SK-N-MC (cell line): ENCODE results near the gene SLC16A3.

Experiments used
- DNase-seq: peaks from one replicate; pipeline ENCODE4 v3.0.0-alpha.2; 2011; ENCODE audit warnings: low read depth, low spot score
- H3K27ac ChIP-seq: fragments of 200-600 bp; sonication (generic); 2 replicates; pipeline ENCODE4 v1.5.1; 2016; ENCODE audit warnings: mixed run types
- H3K36me3 ChIP-seq: fragments of 200-600 bp; sonication (generic); 2 replicates; pipeline ENCODE4 v1.6.1; 2017; ENCODE audit warnings: antibody characterized with exemption, low read length, mixed read lengths; ENCODE audit not compliant: insufficient read depth
- H3K4me3 ChIP-seq: fragments of 200-600 bp; sonication (generic); 2 replicates; pipeline ENCODE4 v1.5.1; 2016
- H3K9ac ChIP-seq: fragments of 200-600 bp; sonication (generic); 2 replicates; pipeline ENCODE4 v1.8.0; 2017; ENCODE audit warnings: mixed run types, mixed read lengths; ENCODE audit not compliant: insufficient read length
- H3K9me3 ChIP-seq: fragments of 200-600 bp; sonication (generic); 2 replicates; pipeline ENCODE4 v1.6.1; 2017; ENCODE audit warnings: low read depth, mild to moderate bottlenecking, antibody characterized with exemption, low read length, moderate library complexity, mixed read lengths
- EZH2 ChIP-seq: fragments of 200-600 bp; sonication (generic); IDR thresholded peaks from one replicate; pipeline ENCODE4 v1.6.1; 2017; ENCODE audit warnings: antibody characterized with exemption
- FOXP2 ChIP-seq: optimal IDR thresholded peaks from 2 replicates; pipeline ENCODE3; 2011; ENCODE audit warnings: mild to moderate bottlenecking, moderate library complexity; ENCODE audit not compliant: insufficient read depth; ENCODE audit errors: extremely low read length, control extremely low read depth
- POLR2AphosphoS5 ChIP-seq: IDR thresholded peaks from 2 replicates; pipeline ENCODE4 v1.6.1; 2012; ENCODE audit warnings: mild to moderate bottlenecking, low read depth, low read length, borderline replicate concordance

SLC16A3 gene

DNA sequence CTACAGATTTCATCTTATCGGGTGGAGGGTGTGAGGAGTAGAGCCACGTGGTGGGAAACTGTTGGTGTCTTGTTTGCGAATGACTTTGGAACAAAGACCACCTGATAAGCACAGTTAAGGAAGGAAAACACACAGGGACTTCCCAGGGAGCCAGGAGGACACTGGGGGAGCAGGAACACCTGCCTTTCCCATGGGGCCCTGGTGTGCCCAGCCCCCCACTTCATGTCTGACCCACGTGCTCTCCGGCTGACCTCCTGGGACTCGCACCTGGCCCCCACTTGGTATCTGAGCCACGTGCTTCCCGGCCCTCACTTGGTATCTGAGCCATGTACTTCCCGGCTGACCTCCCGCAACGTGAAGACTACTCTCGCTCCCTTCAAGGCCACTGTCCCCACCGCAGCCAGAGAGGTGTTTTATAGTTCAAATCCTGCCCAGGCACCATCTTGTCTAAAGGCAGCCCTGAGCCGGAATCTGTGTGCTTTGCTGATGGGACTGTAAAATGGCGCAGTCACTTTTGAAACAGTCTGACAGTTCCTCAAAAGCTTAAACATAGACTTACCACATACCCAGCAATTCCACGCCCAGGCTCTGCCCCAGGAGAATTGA is 50.0 kb downstream of the SLC16A3 start:
- no peak overlapping the region for H3K27ac ChIP-seq
- TF ChIP-seq POLR2AphosphoS5 (no peak), FOXP2 (no peak), EZH2 (no peak)

DNA sequence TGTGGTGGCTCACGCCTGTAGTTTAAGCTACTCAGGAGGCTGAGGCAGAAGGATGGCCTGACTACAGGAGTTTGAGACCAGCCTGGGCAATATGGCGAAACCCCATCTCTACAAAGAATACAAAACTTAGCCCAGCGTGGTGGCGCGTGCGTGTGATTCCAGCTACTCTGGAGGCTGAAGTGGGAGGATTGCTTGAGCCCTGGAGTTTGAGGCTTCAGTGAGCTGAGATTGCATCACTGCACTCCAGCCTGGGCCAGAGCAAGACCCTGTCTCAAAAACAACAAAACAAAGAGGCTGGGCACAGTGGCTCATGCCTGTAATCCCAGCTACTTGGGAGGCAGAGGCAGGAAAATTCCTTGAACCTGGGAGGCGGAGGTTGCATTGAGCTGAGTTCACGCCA is 51.7 kb downstream of the SLC16A3 start:
- H3K27ac ChIP-seq: no peak overlapping the region

More for the DNA sequence above, 50.0 kb downstream of the SLC16A3 start:
- Histone ChIP-seq H3K9ac (no peak overlapping the region), H3K36me3 (no peaks in the 10 kb centered on the region), H3K9me3 (no peaks in the 10 kb centered on the region), H3K4me3 (no peak overlapping the region)
- no peak for DNase-seq

DNA sequence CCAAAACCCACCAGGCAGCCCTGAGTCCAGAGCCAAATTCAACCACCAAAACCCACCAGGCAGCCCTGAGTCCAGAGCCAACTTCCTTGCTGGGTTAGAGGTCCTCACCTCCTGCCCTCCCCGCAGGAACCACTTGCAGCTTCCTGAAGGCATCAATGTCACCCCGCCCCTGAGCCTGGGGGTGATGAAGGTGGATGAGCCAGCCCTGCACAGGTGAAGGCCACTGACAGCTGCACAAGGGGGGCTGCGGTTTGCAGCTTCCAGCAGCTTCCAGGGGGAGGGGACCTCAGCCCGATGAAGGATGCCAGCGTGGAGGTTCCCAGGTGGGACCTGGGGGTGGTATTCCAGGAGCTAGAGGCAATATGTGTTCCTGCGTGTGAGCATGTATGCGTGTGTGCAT is 52.2 kb downstream of the SLC16A3 start:
- H3K27ac ChIP-seq: no peak overlapping the region
- DNase-seq: no peak
- no peaks in the 10 kb centered on the region for H3K36me3 ChIP-seq
- no peaks in the 10 kb centered on the region for H3K9me3 ChIP-seq
- TF ChIP-seq EZH2 (no peak), FOXP2 (no peak), POLR2AphosphoS5 (no peak)
- H3K4me3 ChIP-seq: no peak overlapping the region
- H3K9ac ChIP-seq: no peak overlapping the region

More for the DNA sequence above, 51.7 kb downstream of the SLC16A3 start:
- no peaks in the 10 kb centered on the region for H3K36me3 ChIP-seq
- H3K9ac ChIP-seq: no peak overlapping the region
- TF ChIP-seq EZH2 (no peak), POLR2AphosphoS5 (no peak), FOXP2 (no peak)
- DNase-seq: no peak
- H3K9me3 ChIP-seq: no peaks in the 10 kb centered on the region
- H3K4me3 ChIP-seq: no peak overlapping the region

DNA sequence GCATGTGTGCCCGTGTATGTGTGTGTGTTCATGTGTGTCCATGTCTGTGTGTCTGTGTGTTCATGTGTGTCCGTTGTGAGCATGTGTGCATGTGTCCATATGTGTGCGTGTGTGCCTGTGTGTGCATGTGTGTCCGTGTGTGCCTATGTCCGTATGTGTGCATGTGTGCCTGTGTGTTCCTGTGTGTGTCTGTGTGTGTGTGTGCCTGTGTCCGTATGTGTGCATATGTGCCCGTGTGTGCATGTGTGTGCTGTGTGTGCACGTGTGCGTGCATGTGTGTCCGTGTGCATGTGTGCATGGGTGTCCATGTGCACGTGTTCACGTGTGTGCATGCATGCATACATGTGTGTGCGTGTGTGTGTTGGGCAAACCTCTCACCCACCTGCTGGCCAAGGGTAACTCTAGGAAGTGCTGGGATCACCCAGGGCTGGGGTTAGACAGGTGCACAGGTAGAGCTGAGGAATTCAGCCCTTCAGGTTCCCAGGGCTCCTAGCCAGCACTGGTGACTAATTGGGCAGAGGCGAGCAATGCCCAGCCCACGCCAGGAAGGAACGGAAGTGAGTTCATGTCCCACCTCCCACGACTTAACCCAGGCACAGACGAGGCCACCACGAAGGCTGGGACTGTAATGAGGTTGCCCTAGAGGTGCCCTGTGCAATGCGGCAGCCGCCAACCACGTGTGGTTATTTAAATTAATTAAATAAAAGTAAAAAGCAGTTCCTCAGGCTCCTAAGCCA is 52.8 kb downstream of the SLC16A3 start:
- Histone ChIP-seq H3K4me3 (no peak overlapping the region), H3K27ac (no peak overlapping the region), H3K36me3 (no peaks in the 10 kb centered on the region), H3K9ac (no peak overlapping the region), H3K9me3 (no peaks in the 10 kb centered on the region)
- no peak for DNase-seq
- TF ChIP-seq EZH2 (no peak), POLR2AphosphoS5 (no peak), FOXP2 (no peak)

DNA sequence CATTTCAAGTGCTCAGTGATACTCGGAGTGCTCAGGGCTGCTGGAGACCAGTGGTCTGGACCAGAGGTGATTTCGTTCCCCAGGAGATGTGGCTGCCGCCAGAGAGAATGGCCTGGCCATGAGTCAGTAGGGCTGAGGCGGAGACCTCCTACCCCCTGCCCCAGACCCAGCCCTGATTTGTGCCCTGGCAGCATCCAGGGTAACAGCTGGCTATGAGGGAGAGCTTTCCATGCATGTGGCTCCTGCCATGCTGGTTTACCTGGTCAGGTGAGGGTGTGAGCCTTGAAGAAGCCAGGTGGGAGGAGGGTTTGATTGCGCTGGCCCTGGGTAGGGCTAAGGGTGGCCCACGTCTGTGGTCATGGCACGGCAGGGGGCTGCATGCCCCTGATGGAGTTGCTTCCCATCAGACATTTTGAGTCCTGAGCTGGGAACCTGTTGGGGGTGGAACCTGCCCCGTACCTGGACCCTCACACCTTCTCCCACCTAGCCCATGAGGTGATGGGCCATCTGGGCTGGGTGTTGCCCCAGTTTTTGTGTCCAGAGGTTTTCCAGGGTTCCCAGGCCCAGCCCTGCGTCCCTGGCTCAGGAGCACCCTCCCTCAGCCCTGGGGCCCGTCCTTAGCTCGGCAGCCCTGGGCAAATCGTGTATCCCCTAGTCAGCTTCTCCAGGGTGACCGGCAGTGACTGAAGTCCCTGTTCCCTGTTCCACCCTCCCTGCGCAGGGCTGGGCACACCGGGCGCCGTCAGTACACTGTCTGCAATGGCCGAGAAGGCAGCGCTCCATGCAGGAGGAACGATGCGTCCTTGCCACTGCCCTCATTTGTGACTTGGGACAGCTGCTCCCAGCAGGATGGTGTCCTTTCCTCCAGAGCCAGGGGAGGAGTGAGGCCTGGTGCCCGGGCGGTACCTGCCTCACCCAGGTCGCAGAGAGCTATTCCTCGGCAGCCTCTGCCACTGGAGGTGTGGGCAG is 53.7 kb downstream of the SLC16A3 start:
- no peaks in the 10 kb centered on the region for H3K36me3 ChIP-seq
- H3K9me3 ChIP-seq: no peaks in the 10 kb centered on the region; the same call in 1 of the 2 replicates
- no peak overlapping the region for H3K9ac ChIP-seq
- DNase-seq: no peak
- no peak overlapping the region for H3K4me3 ChIP-seq
- TF ChIP-seq FOXP2 (no peak), EZH2 (no peak), POLR2AphosphoS5 (no peak)
- no peak overlapping the region for H3K27ac ChIP-seq

DNA sequence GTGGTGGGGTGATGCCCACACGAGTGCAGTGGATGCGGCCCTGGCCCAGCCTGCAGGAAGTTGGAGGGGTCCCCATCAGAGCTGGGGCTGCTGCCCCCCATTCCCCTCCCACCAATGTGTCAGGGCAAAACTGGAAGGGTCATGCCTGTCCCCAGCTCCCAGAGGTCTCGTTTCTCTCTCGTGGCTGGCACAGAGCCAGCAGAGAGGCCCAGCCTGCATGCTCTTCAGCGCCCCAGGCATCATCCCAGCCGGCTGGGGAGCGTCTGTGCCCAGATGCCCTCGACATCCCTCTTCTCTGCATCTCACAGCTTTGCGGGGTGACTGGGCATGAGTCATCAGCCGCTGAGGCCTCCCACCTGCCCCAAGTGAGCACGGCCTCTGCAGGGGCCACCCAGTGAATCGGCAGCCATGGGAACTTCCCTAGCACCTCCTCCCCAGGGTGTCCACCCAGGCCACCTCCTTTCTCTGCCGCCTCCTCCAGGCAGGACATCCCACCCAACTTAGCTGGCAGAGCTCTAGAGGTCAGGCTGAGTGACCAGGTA is 54.4 kb downstream of the SLC16A3 start:
- Histone ChIP-seq H3K9ac (no peak overlapping the region), H3K27ac (no peak overlapping the region)
- DNase-seq: no peak

DNA sequence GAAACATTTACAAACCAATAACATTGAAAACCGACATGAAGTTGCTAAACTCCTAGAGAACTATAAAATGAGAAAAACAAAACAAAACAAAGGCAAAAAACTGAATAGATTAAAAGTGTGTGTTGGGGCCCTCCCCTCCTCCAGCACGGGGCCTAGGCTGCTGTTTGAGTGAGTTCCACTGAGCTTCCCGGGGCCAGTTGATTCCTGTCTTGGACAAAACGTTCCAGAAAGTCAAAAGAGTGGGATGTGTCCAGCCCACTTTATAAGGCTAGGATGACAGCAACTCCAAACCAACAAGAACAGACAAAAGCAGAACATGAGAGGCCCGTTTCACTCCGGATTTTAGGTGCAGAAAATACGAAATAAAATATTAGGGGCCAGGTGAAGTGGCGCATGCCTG is 56.3 kb downstream of the SLC16A3 start:
- no peak for DNase-seq
- no peak overlapping the region for H3K4me3 ChIP-seq

More for the DNA sequence above, 54.4 kb downstream of the SLC16A3 start:
- Histone ChIP-seq H3K9me3 (no peaks in the 10 kb centered on the region; the same call in 1 of the 2 replicates), H3K4me3 (no peak overlapping the region), H3K36me3 (no peaks in the 10 kb centered on the region)
- TF ChIP-seq POLR2AphosphoS5 (no peak), FOXP2 (no peak), EZH2 (no peak)

More for the DNA sequence above, 56.3 kb downstream of the SLC16A3 start:
- TF ChIP-seq FOXP2 (no peak), POLR2AphosphoS5 (no peak), EZH2 (no peak)
- no peaks in the 10 kb centered on the region; the same call in 1 of the 2 replicates for H3K9me3 ChIP-seq
- H3K27ac ChIP-seq: no peak overlapping the region
- H3K9ac ChIP-seq: no peak overlapping the region
- H3K36me3 ChIP-seq: no peaks in the 10 kb centered on the region
